NCI-H748 (cell line): ENCODE measurements around the gene GPR162.

ENCODE experiments used
- DNase-seq: peaks from one replicate; lab custom pipeline; 2025; ENCODE audit not compliant: unreplicated experiment; lab: John Stamatoyannopoulos, UW

GPR162 gene

GRCh38 chr12:6822426-6823135 is 960 bp downstream of the GPR162 start:
- no peak for DNase-seq

- no peak for DNase-seq
Observed at GRCh38 chr12:6823182-6824084, 1.8 kb downstream of the GPR162 start.

GRCh38 chr12:6824085-6824775 is 2.6 kb downstream of the GPR162 start:
- no peak for DNase-seq

- no peak for DNase-seq
Observed at GRCh38 chr12:6824901-6825381, 3.3 kb downstream of the GPR162 start.

GRCh38 chr12:6825398-6826124 is 3.9 kb downstream of the GPR162 start:
- DNase-seq, result peak; percentile 79

- DNase-seq, result no peak
Observed at GRCh38 chr12:6826125-6826733, 4.6 kb downstream of the GPR162 start.

GRCh38 chr12:6826734-6827436 is 5.3 kb downstream of the GPR162 start:
- DNase-seq, result no peak

- DNase-seq, result peak; percentile 84
Observed at GRCh38 chr12:6827437-6827911, 5.9 kb downstream of the GPR162 start.

- DNase-seq, result peak; percentile 73
Observed at GRCh38 chr12:6827982-6828780, 6.6 kb downstream of the GPR162 start, which contains the start of gene P3H3. P3H3 (plus strand) TSS chr12:6828407; CDS start chr12:6828441, 34 bp downstream.

- DNase-seq, result peak; percentile 33
Observed at GRCh38 chr12:6828781-6829535, 7.3 kb downstream of the GPR162 start.

- DNase-seq, result no peak
Observed at GRCh38 chr12:6829536-6830220, 8.1 kb downstream of the GPR162 start.

- no peak for DNase-seq
Observed at GRCh38 chr12:6830286-6830890, 8.8 kb downstream of the GPR162 start.

- no peak for DNase-seq
Observed at GRCh38 chr12:6830999-6831398, 9.4 kb downstream of the GPR162 start.

GRCh38 chr12:6831450-6831995 is 9.9 kb downstream of the GPR162 start:
- no peak for DNase-seq

GRCh38 chr12:6832125-6832524 is 10.5 kb downstream of the GPR162 start:
- DNase-seq, result no peak

GRCh38 chr12:6833189-6833890 is 11.7 kb downstream of the GPR162 start:
- no peak for DNase-seq
